Fibroblast of skin of back (primary cell): ENCODE measurements around the gene RPS17. TPM values are rescaled to one million over a fixed set of nuclear protein-coding genes. Genes with fewer than 3 reads are reported as not detected.
A peak's percentile ranks its signal among the peaks of the same experiment; 100 is the strongest.

Experiments
- DNase-seq: peaks from one replicate; pipeline ENCODE4 v3.0.0-alpha.2; 2013
- polyA plus RNA-seq, 2 experiments: library from polyadenylated mRNA; unstranded; fragments of 120-200 nt; gene quantifications; one replicate each; pipeline ENCODE4 v1.2.1, GENCODE V29; 2013; ENCODE audit not compliant: insufficient read length in 2 of 2

RPS17 gene
- 1,915 TPM for polyA plus RNA-seq (2013, experiment 1 of 2; ENCODE audit: insufficient read length)
- polyA plus RNA-seq (2013, experiment 2 of 2; ENCODE audit: insufficient read length): 1,866 TPM

GRCh38 chr15:82540055-82540983 is at the start of gene RPS17:
RPS17 (minus strand) TSS chr15:82540457; CDS start chr15:82540428, 29 bp downstream.
- DNase-seq: peak; percentile 95

- no peak for DNase-seq
Measured at GRCh38 chr15:82587805-82588204, 47.5 kb upstream of the RPS17 start.

- DNase-seq: peak; percentile 54
Measured at GRCh38 chr15:82585072-82585471, 44.8 kb upstream of the RPS17 start.

- DNase-seq: no peak
Measured at GRCh38 chr15:82580713-82581112, 40.5 kb upstream of the RPS17 start.

- no peak for DNase-seq
Measured at GRCh38 chr15:82575335-82575734, 35.1 kb upstream of the RPS17 start.

- no peak for DNase-seq
Measured at GRCh38 chr15:82572986-82573385, 32.7 kb upstream of the RPS17 start.

- DNase-seq: no peak
Measured at GRCh38 chr15:82572311-82572710, 32.1 kb upstream of the RPS17 start.

GRCh38 chr15:82571722-82572222 is 31.5 kb upstream of the RPS17 start:
- DNase-seq: peak; percentile 81

GRCh38 chr15:82570721-82571508 is 30.7 kb upstream of the RPS17 start:
- peak; percentile 57 for DNase-seq

GRCh38 chr15:82569834-82570233 is 29.6 kb upstream of the RPS17 start:
- DNase-seq: no peak

- no peak for DNase-seq
Measured at GRCh38 chr15:82568986-82569385, 28.7 kb upstream of the RPS17 start.

- DNase-seq: no peak
Measured at GRCh38 chr15:82567661-82568060, 27.4 kb upstream of the RPS17 start.

- DNase-seq: peak; percentile 87
Measured at GRCh38 chr15:82566690-82567089, 26.4 kb upstream of the RPS17 start.

GRCh38 chr15:82558502-82558901 is 18.2 kb upstream of the RPS17 start:
- DNase-seq: no peak

GRCh38 chr15:82556315-82557035 is 16.2 kb upstream of the RPS17 start:
- no peak for DNase-seq

GRCh38 chr15:82554849-82555248 is 14.6 kb upstream of the RPS17 start:
- DNase-seq: peak; percentile 34

- DNase-seq: no peak
Measured at GRCh38 chr15:82554351-82554750, 14.1 kb upstream of the RPS17 start.

GRCh38 chr15:82553846-82554245 is 13.6 kb upstream of the RPS17 start:
- no peak for DNase-seq

GRCh38 chr15:82552861-82553260 is 12.6 kb upstream of the RPS17 start:
- DNase-seq: no peak

GRCh38 chr15:82551646-82552247 is 11.5 kb upstream of the RPS17 start:
- no peak for DNase-seq

- no peak for DNase-seq
Measured at GRCh38 chr15:82549199-82549665, 9.0 kb upstream of the RPS17 start.

- no peak for DNase-seq
Measured at GRCh38 chr15:82548700-82549099, 8.4 kb upstream of the RPS17 start.
